Cardiac fibroblast (primary cell): ENCODE results near the gene MNX1.

Experiments used
- DNase-seq, 2 donors: peaks; one replicate each; pipeline versions ENCODE4 v3.0.0 to v3.0.0-alpha.2; 2010; ENCODE audit warnings: low read depth in 2 of 2
- H3K4me3 ChIP-seq, 2 donors: replicated peaks in 1 of 2; 1 replicate in 1 of 2; 2 replicates in 1 of 2; pipeline ENCODE4 v1.5.1; 2011; ENCODE audit warnings: low read depth in 2 of 2, low read length in 2 of 2, mild to moderate bottlenecking in 2 of 2, moderate library complexity in 1 of 2
- CTCF ChIP-seq: IDR thresholded peaks from one replicate; pipeline ENCODE4 v1.5.1; 2011; ENCODE audit warnings: low read depth, mild to moderate bottlenecking, low read length, inconsistent platforms

The MNX1 gene

DNA sequence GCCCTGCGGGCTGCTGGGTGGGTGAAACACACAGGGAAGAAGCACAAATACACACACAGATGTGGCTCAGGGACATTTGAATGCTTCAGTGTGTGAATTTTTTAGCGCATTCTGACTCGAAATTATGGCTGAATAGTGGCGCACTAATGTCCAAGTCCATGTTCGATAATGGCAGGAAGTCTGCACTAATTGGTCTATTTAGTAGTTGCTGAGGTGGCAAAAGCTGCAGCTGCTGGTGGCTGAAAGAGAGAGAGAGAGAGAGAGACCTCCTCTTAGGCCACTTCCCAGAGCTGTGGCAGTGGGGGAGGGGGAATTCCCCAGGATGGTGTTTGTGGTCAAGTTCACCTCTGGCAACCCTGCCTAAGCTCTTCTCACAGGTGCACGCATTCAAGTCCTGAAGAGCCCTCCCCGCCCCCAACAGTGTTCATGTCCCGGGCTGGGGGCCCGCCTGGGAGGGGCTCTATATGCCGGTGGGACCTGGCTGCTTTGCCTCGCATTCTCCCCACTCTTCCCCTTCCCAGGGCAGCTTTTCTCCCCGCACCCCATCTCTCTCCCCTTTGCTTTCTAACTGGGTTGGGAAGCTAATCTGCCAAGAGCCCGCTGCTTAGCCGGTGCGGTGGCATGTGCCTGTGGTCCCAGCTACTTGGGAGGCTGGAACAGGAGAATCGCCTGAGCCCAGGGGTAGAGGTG is 6.0 kb upstream of the MNX1 start:
- no peak for TF ChIP-seq CTCF
- H3K4me3 ChIP-seq: no peak overlapping the region
- no peak for DNase-seq

GRCh38 chr7:157016024-157016351 is 5.5 kb upstream of the MNX1 start:
- no peak for TF ChIP-seq CTCF
- DNase-seq: no peak

GRCh38 chr7:157014635-157015555 is 4.4 kb upstream of the MNX1 start:
- no peak for DNase-seq
- no peak for TF ChIP-seq CTCF
- H3K4me3 ChIP-seq: no peak overlapping the region

More at GRCh38 chr7:157016024-157016351, 5.5 kb upstream of the MNX1 start:
- no peak overlapping the region for H3K4me3 ChIP-seq

DNA sequence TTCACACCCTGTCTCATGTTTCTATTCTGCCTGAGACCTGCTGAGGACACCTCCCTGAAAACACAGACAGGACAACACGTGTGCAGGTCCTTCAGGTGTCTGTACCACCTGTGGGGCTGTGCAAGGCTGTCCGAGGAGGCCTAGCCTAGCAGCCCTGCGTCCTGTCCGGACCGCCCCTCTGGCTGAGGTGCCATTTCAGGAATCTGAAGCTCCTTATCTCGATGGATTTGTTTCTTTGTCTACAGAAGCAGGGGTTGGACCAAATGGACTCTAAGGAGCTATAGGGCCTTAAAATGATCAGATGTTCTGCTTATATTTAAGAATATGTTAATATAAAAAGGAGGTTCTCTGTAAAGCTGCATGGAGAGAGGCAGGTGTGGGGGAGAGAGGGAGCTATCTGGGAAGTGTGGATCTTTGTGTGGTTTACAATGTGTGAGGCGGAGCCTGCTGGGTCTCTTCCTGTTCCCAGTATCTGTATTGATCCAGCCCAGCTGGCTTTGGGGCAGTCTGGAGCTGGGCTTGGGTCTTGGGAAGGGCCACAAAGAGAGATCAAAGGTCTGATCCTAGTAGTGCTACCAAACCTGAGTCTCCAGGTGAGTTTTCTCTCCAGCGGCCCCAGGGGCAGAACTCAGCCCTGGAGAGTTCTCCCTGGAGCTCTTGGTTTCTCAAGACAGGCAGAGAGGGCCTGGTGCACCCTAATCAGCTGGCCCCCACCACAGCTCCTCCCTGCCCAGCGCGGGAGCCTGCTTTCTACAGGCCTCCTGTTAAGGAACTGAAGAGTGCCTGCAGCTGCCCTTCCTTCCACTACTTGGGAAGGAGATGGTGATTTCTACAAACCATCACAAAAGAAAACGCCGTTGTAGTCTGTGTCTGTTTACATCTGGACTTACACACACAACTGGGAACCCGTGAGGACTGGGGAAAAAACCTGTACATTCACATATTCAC is 3.4 kb upstream of the MNX1 start:
- no peak for TF ChIP-seq CTCF
- DNase-seq: no peak
- no peak overlapping the region for H3K4me3 ChIP-seq

DNA sequence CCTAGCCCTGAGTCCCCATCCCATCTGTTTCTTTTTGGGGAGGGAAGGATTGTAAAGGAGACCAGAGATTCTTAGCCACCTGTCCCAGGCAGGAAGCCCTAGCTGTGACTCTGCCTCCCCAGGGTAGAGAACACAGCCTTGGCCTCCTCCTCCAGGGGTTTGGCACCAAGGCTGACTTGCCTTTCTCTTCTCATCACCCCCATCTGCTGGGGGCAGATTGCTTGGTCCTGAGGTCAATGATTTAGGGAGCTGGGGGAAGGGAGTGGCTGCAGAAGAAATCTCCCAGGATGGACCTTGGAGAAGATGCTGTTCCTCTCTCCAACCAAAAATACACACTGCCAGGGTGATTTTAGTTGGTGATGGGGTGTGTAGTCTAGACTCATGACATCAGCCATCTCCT is 2.6 kb upstream of the MNX1 start:
- no peak for DNase-seq
- no peak overlapping the region for H3K4me3 ChIP-seq
- no peak for TF ChIP-seq CTCF

- DNase-seq: no peak
- TF ChIP-seq CTCF: no peak
- no peak overlapping the region for H3K4me3 ChIP-seq
Observed at GRCh38 chr7:157012113-157012547, 1.7 kb upstream of the MNX1 start.
